Endodermal cell (in vitro differentiated cells): ENCODE results near the gene EPHA1. TPM values are rescaled to one million over a fixed set of nuclear protein-coding genes. Genes with fewer than 3 reads are reported as not detected.

Experiments
- DNase-seq: peaks from one replicate; pipeline ENCODE4 v3.0.0-alpha.2; 2017
- H3K27ac ChIP-seq: 2 replicates; pipeline ENCODE4 v1.5.1; 2013; ENCODE audit warnings: mild to moderate bottlenecking, low read depth, low read length, moderate library complexity
- H3K27me3 ChIP-seq: 2 replicates; pipeline ENCODE4 v1.6.1; 2013; ENCODE audit warnings: mild to moderate bottlenecking, low read length, moderate library complexity; ENCODE audit not compliant: insufficient read depth, control insufficient read depth, poor library complexity, severe bottlenecking
- H3K36me3 ChIP-seq: 2 replicates; pipeline ENCODE4 v1.7.0; 2013; ENCODE audit warnings: mild to moderate bottlenecking, low read length, moderate library complexity; ENCODE audit not compliant: control insufficient read depth, insufficient read depth
- H3K4me1 ChIP-seq: one replicate; pipeline ENCODE4 v1.7.0; 2013; ENCODE audit warnings: low read length; ENCODE audit not compliant: control insufficient read depth, insufficient read depth
- H3K4me3 ChIP-seq: 2 replicates; pipeline ENCODE4 v1.5.1; 2013; ENCODE audit warnings: mild to moderate bottlenecking, low read length, moderate library complexity
- H3K9ac ChIP-seq: 2 replicates; pipeline ENCODE4 v1.6.1; 2013; ENCODE audit warnings: mild to moderate bottlenecking, low read length, moderate library complexity; ENCODE audit not compliant: poor library complexity, severe bottlenecking; ENCODE audit errors: extremely low read depth
- H3K9me3 ChIP-seq: 2 replicates; pipeline ENCODE4 v1.6.1; 2013; ENCODE audit warnings: mild to moderate bottlenecking, low read length, moderate library complexity; ENCODE audit not compliant: control insufficient read depth
- H3K27ac Mint-ChIP-seq: 2 replicates; pipeline ENCODE4 v1.8.0; 2020; ENCODE audit warnings: mixed read lengths
- H3K27me3 Mint-ChIP-seq: 2 replicates; pipeline ENCODE4 v1.8.0; 2021; ENCODE audit warnings: mild to moderate bottlenecking, mixed read lengths; ENCODE audit not compliant: insufficient read depth
- H3K36me3 Mint-ChIP-seq: 2 replicates; pipeline ENCODE4 v1.8.0; 2020; ENCODE audit warnings: low read depth, mixed read lengths
- H3K4me1 Mint-ChIP-seq: 2 replicates; pipeline ENCODE4 v1.8.0; 2020; ENCODE audit warnings: mixed read lengths
- H3K4me3 Mint-ChIP-seq: 2 replicates; pipeline ENCODE4 v1.8.0; 2020; ENCODE audit warnings: mild to moderate bottlenecking, moderate library complexity, mixed read lengths
- H3K9me3 Mint-ChIP-seq: 2 replicates; pipeline ENCODE4 v1.8.0; 2020; ENCODE audit warnings: mild to moderate bottlenecking, mixed read lengths
- WGBS, 2 experiments: methylation state at CpG; one replicate each; pipeline versions ENCODE4 v1.1.5 to v1.1.7; 2013; ENCODE audit warnings: missing lambda C conversion rate in 2 of 2, mixed read lengths in 1 of 2; ENCODE audit not compliant: insufficient coverage in 1 of 2, insufficient read length in 1 of 2; 5-methylcytosine and 5-hydroxymethylcytosine counted together
- total RNA-seq, 2 donors: library from RNA; stranded (reverse); fragmentation: NEBNext Ultra II Directional in 1 of 2; extraction: Animal tissue kit (Norgen Biotek cat#: 25700) in 1 of 2; gene quantifications; 2 replicates in 1 of 2; 3 replicates in 1 of 2; pipeline ENCODE4 v1.2.1, GENCODE V29; 2021
- TF ChIP-seq, protein P1 (sequence below): fragments of 200-600 bp; sonication (generic); conservative IDR thresholded peaks from 2 replicates; pipeline ENCODE4 v1.5.0; 2021; ENCODE audit warnings: antibody characterized with exemption, mild to moderate bottlenecking

EPHA1 gene
- total RNA-seq, 2 donors from 2014 or later: 70.0 to 103 TPM

GRCh38 chr7:143435266-143435665 is 26.6 kb upstream of the EPHA1 start:
- H3K9ac ChIP-seq: no peak overlapping the region
- H3K27me3 Mint-ChIP-seq: no peaks in the 10 kb centered on the region
- no peak for DNase-seq
- TF ChIP-seq, protein P1, sequence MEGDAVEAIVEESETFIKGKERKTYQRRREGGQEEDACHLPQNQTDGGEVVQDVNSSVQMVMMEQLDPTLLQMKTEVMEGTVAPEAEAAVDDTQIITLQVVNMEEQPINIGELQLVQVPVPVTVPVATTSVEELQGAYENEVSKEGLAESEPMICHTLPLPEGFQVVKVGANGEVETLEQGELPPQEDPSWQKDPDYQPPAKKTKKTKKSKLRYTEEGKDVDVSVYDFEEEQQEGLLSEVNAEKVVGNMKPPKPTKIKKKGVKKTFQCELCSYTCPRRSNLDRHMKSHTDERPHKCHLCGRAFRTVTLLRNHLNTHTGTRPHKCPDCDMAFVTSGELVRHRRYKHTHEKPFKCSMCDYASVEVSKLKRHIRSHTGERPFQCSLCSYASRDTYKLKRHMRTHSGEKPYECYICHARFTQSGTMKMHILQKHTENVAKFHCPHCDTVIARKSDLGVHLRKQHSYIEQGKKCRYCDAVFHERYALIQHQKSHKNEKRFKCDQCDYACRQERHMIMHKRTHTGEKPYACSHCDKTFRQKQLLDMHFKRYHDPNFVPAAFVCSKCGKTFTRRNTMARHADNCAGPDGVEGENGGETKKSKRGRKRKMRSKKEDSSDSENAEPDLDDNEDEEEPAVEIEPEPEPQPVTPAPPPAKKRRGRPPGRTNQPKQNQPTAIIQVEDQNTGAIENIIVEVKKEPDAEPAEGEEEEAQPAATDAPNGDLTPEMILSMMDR: no peak
- H3K27ac ChIP-seq: no peak overlapping the region
- H3K4me1 Mint-ChIP-seq: peaks cover 12% of the 10 kb centered on the region
- no peaks in the 10 kb centered on the region for H3K36me3 ChIP-seq
- H3K4me1 ChIP-seq: no peaks in the 10 kb centered on the region
- H3K27ac Mint-ChIP-seq: peak overlapping the region; percentile 9
- no peak overlapping the region for H3K4me3 ChIP-seq
- no peaks in the 10 kb centered on the region for H3K36me3 Mint-ChIP-seq
- H3K9me3 ChIP-seq: no peaks in the 10 kb centered on the region
- 92 to 94% methylated on average over 2 of the region's 2 CpGs for whole genome bisulfite sequencing, 2 experiments
- H3K27me3 ChIP-seq: no peaks in the 10 kb centered on the region
- H3K4me3 Mint-ChIP-seq: no peak overlapping the region
- H3K9me3 Mint-ChIP-seq: no peaks in the 10 kb centered on the region

GRCh38 chr7:143434660-143435059 is 26.0 kb upstream of the EPHA1 start:
- H3K9ac ChIP-seq: no peak overlapping the region
- Mint-ChIP-seq H3K4me1 (peaks cover 12% of the 10 kb centered on the region), H3K27me3 (no peaks in the 10 kb centered on the region), H3K36me3 (no peaks in the 10 kb centered on the region), H3K9me3 (no peaks in the 10 kb centered on the region), H3K4me3 (no peak overlapping the region), H3K27ac (no peak overlapping the region)
- H3K36me3 ChIP-seq: no peaks in the 10 kb centered on the region
- TF ChIP-seq, protein P1: no peak
- no peaks in the 10 kb centered on the region for H3K27me3 ChIP-seq
- no peaks in the 10 kb centered on the region for H3K4me1 ChIP-seq
- DNase-seq: no peak
- no peaks in the 10 kb centered on the region for H3K9me3 ChIP-seq
- WGBS, 2 experiments: 94 to 97% methylated on average over 9 of the region's 9 CpGs
- H3K27ac ChIP-seq: no peak overlapping the region
- no peak overlapping the region for H3K4me3 ChIP-seq

DNA sequence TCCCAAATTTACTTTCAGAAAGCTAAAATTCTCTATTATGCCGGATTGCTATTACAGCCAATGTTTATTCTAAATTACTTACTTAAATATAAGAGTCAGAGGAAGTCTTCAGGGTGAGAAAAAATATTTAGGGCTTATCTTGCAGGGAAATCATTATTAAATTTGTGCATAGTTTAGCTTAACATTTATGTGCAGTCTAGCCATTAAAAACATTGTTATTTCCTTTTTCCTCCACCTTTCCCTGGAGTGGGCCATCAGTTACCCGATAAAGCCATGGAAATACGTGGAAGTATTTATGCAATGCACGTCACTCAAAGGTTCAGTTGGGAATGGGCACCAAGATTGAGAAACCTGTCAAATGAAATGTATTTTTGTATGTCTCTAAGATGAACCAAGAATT is 25.1 kb upstream of the EPHA1 start:
- no peaks in the 10 kb centered on the region for H3K36me3 ChIP-seq
- H3K4me3 ChIP-seq: no peak overlapping the region
- H3K9me3 Mint-ChIP-seq: no peaks in the 10 kb centered on the region
- no peaks in the 10 kb centered on the region for H3K27me3 ChIP-seq
- no peaks in the 10 kb centered on the region for H3K9me3 ChIP-seq
- no peaks in the 10 kb centered on the region for H3K27me3 Mint-ChIP-seq
- no peak overlapping the region for H3K9ac ChIP-seq
- no peak overlapping the region for H3K27ac Mint-ChIP-seq
- H3K4me3 Mint-ChIP-seq: no peak overlapping the region
- no peaks in the 10 kb centered on the region for H3K36me3 Mint-ChIP-seq
- TF ChIP-seq, protein P1: no peak
- no peak for DNase-seq
- H3K4me1 Mint-ChIP-seq: peaks cover 12% of the 10 kb centered on the region
- WGBS, 2 experiments: 86% methylated on average over 3 of the region's 4 CpGs; no CpG with 5 or more reads in 1 of the 2 experiments
- no peaks in the 10 kb centered on the region for H3K4me1 ChIP-seq
- H3K27ac ChIP-seq: no peak overlapping the region
